Aorta (tissue), 5 donors: ENCODE measurements around the gene ACSM6. TPM values are rescaled to one million over a fixed set of nuclear protein-coding genes. Genes with fewer than 3 reads are reported as not detected.

Experiments used
- ATAC-seq: fragments of 200-7000 bp; cut with Tn5 transposase; one replicate; pipeline ENCODE4 v1.9.1; 2022; ENCODE audit warnings: moderate library complexity; ENCODE audit not compliant: low FRiP score
- DNase-seq, 2 donors: peaks; one replicate each; pipeline ENCODE4 v3.0.0-alpha.2; 2020
- H3K27ac ChIP-seq, 2 donors: one replicate each; pipeline ENCODE4 v1.5.1; 2013; ENCODE audit warnings: low read length in 2 of 2, mild to moderate bottlenecking in 2 of 2, moderate library complexity in 2 of 2, control low read depth in 1 of 2, inconsistent platforms in 1 of 2, low read depth in 1 of 2
- H3K27me3 ChIP-seq, 2 donors: one replicate each; pipeline ENCODE4 v1.6.1; 2013; ENCODE audit warnings: control low read depth in 1 of 2, low read length in 1 of 2, mild to moderate bottlenecking in 1 of 2, moderate library complexity in 1 of 2; ENCODE audit not compliant: insufficient read depth in 2 of 2, control insufficient read depth in 1 of 2
- H3K36me3 ChIP-seq, 2 donors: one replicate each; pipeline ENCODE4 v1.6.1; 2013; ENCODE audit warnings: control low read depth in 1 of 2, low read length in 1 of 2, mild to moderate bottlenecking in 1 of 2; ENCODE audit not compliant: insufficient read depth in 2 of 2, control insufficient read depth in 1 of 2
- H3K4me1 ChIP-seq, 2 donors: one replicate each; pipeline ENCODE4 v1.6.1; 2013; ENCODE audit warnings: low read length in 2 of 2, control low read depth in 1 of 2, mild to moderate bottlenecking in 1 of 2, moderate library complexity in 1 of 2; ENCODE audit not compliant: insufficient read depth in 2 of 2, control insufficient read depth in 1 of 2
- H3K4me3 ChIP-seq, 2 donors: one replicate each; pipeline ENCODE4 v1.5.1; 2013; ENCODE audit warnings: low read length in 2 of 2, control low read depth in 1 of 2, mild to moderate bottlenecking in 1 of 2
- H3K9me3 ChIP-seq: one replicate; pipeline ENCODE4 v1.6.1; 2013; ENCODE audit warnings: mild to moderate bottlenecking, low read length; ENCODE audit not compliant: control insufficient read depth
- WGBS, 2 donors: extraction: QIAGEN DNeasy Blood & Tissue Kit; methylation state at CpG; one replicate each; pipeline ENCODE4 v1.1.7; 2013; 5-methylcytosine and 5-hydroxymethylcytosine counted together
- intact Hi-C, 2 donors: fragments of 100-400 bp; cut with DNase I; formaldehyde crosslinking; loops; one replicate each; pipeline versions ENCODE4 v1.14.2 to v1.15.0; 2022
- polyA plus RNA-seq, 2 donors: library from polyadenylated mRNA; stranded (reverse); fragments of 200-250 nt; gene quantifications; one replicate each; pipeline ENCODE4 v1.2.3, GENCODE V29; 2013
- total RNA-seq, 2 donors: library from RNA; stranded (reverse); fragmentation: NEBNext Ultra II Directional; extraction: Animal tissue kit (Norgen Biotek cat#: 25700); gene quantifications; one replicate each; pipeline ENCODE4 v1.2.1, GENCODE V29; 2021
- donor health status: healthy with polysubstance abuse.
- donor health status: Bipolar disorder and iron deficiency.
- donor health status: DM: no; HTN: no; CAD: no.
- donor health status: DM: no; HTN: no; CAD: no.
- donor health status: DM: yes; HTN: yes; CAD: no.

ACSM6 gene
- total and polyA plus RNA-seq, 4 donors = 0.99 TPM; not detected in 3

GRCh38 chr10:95276367-95277200 is 82.5 kb downstream of the ACSM6 start:
- peak; percentile 11 for ATAC-seq
- H3K4me1 ChIP-seq = peaks cover 6 to 9% of the 10 kb centered on the region in 2 donors
- no peaks in the 10 kb centered on the region for H3K36me3 ChIP-seq
- peak overlapping the region; percentile 85 for H3K27ac ChIP-seq
- H3K27me3 ChIP-seq = no peaks in the 10 kb centered on the region
- no peaks in the 10 kb centered on the region for H3K9me3 ChIP-seq
- no peak overlapping the region for H3K4me3 ChIP-seq
- no peak for DNase-seq
- WGBS, 2 donors = 66 to 77% methylated on average over 8 of the region's 8 CpGs
- intact Hi-C loops = no loop called here

GRCh38 chr10:95277201-95277570 is 83.1 kb downstream of the ACSM6 start:
- Histone ChIP-seq H3K27ac (peak overlapping the region in 1 of 2 donors; percentile 52), H3K9me3 (no peaks in the 10 kb centered on the region), H3K27me3 (no peaks in the 10 kb centered on the region), H3K4me1 (peaks cover 6 to 9% of the 10 kb centered on the region in 2 donors), H3K36me3 (no peaks in the 10 kb centered on the region), H3K4me3 (no peak overlapping the region)
- DNase-seq (no peak), ATAC-seq (no peak)
- WGBS, 2 donors = 3 to 9% methylated on average over 1 of the region's 1 CpG
- intact Hi-C loops = no loop called here

- peaks cover 6 to 9% of the 10 kb centered on the region in 2 donors for H3K4me1 ChIP-seq
- no peak for ATAC-seq
- 24 to 30% methylated on average over 3 of the region's 3 CpGs for WGBS, 2 donors
These were observed 83.6 kb downstream of the ACSM6 start for GRCh38 chr10:95277614-95278013.

More at GRCh38 chr10:95277614-95278013, 83.6 kb downstream of the ACSM6 start:
- Histone ChIP-seq H3K27me3 (no peaks in the 10 kb centered on the region), H3K36me3 (no peaks in the 10 kb centered on the region), H3K27ac (peak overlapping the region in 1 of 2 donors; percentile 70), H3K9me3 (no peaks in the 10 kb centered on the region), H3K4me3 (no peak overlapping the region)
- intact Hi-C loops = no loop called here
- no peak for DNase-seq

Other genes with a start within 250 kb of the ACSM6 start
- under 1 TPM; 0.26 to 0.78 TPM for gene CYP2C8, start 124.7 kb upstream of the ACSM6 start, total RNA-seq
- gene CYP2C8, start 124.7 kb upstream of the ACSM6 start, polyA plus RNA-seq = 1 to 10 TPM in 1 of 2 donors, under 1 TPM in 1; 0.59 to 1.1 TPM
- gene PDLIM1, start 96.8 kb downstream of the ACSM6 start, total RNA-seq = 100 to 1,000 TPM; 243 to 273 TPM
- 100 to 1,000 TPM; 159 to 232 TPM for gene PDLIM1, start 96.8 kb downstream of the ACSM6 start, polyA plus RNA-seq